ENCODE measurements around the gene FHIT.
"Not testable (repeated sequence)": the region's sequence is repeated elsewhere in the genome, so short reads cannot be mapped to it uniquely, and the experiment has no call there.

The FHIT gene

GRCh38 chr3:61078048-61078752 is 173.1 kb downstream of the FHIT start:
- DNase-seq (ENCODE audit: low spot score), result no peak
- in situ Hi-C loops (cut with MboI; ENCODE audit: low sequenced_read_pairs, unreplicated experiment), result no loop called here
- TF ChIP-seq, protein P1, sequence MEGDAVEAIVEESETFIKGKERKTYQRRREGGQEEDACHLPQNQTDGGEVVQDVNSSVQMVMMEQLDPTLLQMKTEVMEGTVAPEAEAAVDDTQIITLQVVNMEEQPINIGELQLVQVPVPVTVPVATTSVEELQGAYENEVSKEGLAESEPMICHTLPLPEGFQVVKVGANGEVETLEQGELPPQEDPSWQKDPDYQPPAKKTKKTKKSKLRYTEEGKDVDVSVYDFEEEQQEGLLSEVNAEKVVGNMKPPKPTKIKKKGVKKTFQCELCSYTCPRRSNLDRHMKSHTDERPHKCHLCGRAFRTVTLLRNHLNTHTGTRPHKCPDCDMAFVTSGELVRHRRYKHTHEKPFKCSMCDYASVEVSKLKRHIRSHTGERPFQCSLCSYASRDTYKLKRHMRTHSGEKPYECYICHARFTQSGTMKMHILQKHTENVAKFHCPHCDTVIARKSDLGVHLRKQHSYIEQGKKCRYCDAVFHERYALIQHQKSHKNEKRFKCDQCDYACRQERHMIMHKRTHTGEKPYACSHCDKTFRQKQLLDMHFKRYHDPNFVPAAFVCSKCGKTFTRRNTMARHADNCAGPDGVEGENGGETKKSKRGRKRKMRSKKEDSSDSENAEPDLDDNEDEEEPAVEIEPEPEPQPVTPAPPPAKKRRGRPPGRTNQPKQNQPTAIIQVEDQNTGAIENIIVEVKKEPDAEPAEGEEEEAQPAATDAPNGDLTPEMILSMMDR (IDR thresholded peaks at IDR 0.05; ENCODE audit: borderline replicate concordance, control extremely low read depth, extremely low read depth, insufficient read depth, missing control alignments), result no peak

- no peak for DNase-seq (ENCODE audit: low spot score)
- in situ Hi-C loops (cut with MboI; ENCODE audit: low sequenced_read_pairs, unreplicated experiment), result no loop called here
- TF ChIP-seq, protein P1 (IDR thresholded peaks at IDR 0.05; ENCODE audit: borderline replicate concordance, control extremely low read depth, extremely low read depth, insufficient read depth, missing control alignments), result no peak
Observed at GRCh38 chr3:61077551-61077950, 173.7 kb downstream of the FHIT start.

DNA sequence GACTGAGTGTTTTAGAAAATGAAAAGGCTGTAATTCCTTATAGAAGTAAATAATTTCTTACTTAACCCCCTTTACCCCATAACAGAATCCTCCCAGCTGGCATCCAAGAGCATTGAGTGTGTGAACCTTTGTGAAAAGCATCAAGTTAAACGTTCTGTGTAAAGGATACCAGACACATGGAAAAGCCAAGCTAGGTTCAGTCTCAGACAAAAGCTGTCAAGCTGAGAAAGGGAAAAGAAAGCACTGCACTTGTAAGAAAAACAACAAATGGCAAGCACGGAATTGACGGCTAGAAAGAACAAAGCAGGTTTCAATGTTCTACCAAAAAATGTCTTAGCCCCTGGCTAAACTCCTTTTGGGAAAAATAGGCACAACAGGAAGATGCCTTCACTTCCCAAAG is 176.5 kb downstream of the FHIT start:
- DNase-seq (ENCODE audit: low spot score), result no peak
- TF ChIP-seq, protein P1 (IDR thresholded peaks at IDR 0.05; ENCODE audit: borderline replicate concordance, control extremely low read depth, extremely low read depth, insufficient read depth, missing control alignments), result no peak

GRCh38 chr3:61073566-61074165 is 177.6 kb downstream of the FHIT start:
- DNase-seq (ENCODE audit: low spot score), result no peak
- TF ChIP-seq, protein P1 (IDR thresholded peaks at IDR 0.05; ENCODE audit: borderline replicate concordance, control extremely low read depth, extremely low read depth, insufficient read depth, missing control alignments), result no peak
- in situ Hi-C loops (cut with MboI; ENCODE audit: low sequenced_read_pairs, unreplicated experiment), result no loop called here

More for the DNA sequence above, 176.5 kb downstream of the FHIT start:
- in situ Hi-C loops (cut with MboI; ENCODE audit: low sequenced_read_pairs, unreplicated experiment), result no loop called here

GRCh38 chr3:61068084-61068483 is 183.2 kb downstream of the FHIT start:
- TF ChIP-seq, protein P1 (IDR thresholded peaks at IDR 0.05; ENCODE audit: borderline replicate concordance, control extremely low read depth, extremely low read depth, insufficient read depth, missing control alignments), result no peak
- DNase-seq (ENCODE audit: low spot score), result no peak
- in situ Hi-C loops (cut with MboI; ENCODE audit: low sequenced_read_pairs, unreplicated experiment), result no loop called here

DNA sequence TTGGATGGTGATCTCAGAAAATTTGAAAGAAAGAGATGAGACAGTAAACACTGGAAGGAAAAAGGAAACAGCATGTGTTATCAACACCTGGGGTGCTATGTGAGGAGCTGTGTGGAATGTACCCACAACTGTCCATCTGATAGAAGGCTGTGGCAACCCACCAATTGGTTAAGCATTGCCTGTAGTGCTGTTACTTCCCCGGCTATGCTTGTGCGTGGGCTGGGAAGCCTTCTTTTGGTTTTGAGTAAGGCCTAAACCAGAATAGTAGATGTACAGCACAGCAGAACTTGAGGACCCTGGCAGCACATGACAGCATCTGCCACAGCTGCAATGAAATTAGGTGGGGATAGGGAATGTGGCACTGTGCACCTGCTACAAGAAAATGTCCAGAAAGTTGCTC is 184.5 kb downstream of the FHIT start:
- in situ Hi-C loops (cut with MboI; ENCODE audit: low sequenced_read_pairs, unreplicated experiment), result no loop called here
- peak; percentile 11 for DNase-seq (ENCODE audit: low spot score)
- TF ChIP-seq, protein P1 (IDR thresholded peaks at IDR 0.05; ENCODE audit: borderline replicate concordance, control extremely low read depth, extremely low read depth, insufficient read depth, missing control alignments), result no peak

DNA sequence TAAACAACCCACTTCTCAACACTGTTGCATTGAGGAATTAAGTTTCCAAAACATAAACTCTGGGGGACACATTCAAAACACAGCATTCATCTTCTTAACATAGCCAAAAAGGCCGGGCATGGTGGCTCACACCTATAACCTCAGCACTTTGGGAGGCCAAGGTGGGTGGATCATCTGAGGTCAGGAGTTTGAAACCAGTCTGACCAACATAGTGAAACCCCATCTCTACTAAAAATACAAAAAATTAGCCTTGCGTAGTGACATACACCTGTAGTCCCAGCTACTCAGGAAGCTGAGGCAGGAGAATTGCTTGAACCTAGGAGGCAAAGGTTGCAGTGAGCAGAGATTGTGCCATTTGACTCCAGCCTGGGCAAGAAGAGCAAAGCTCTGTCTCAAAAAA is 185.0 kb downstream of the FHIT start:
- in situ Hi-C loops (cut with MboI; ENCODE audit: low sequenced_read_pairs, unreplicated experiment); DNase-seq (ENCODE audit: low spot score): not testable (repeated sequence)
